CD4-positive, alpha-beta T cell treated with Interleukin-21 for 1 hour (primary cell): ENCODE results near the gene CST11.
A peak's percentile ranks its signal among the peaks of the same experiment; 100 is the strongest.
"Not testable (repeated sequence)": the region's sequence is repeated elsewhere in the genome, so short reads cannot be mapped to it uniquely, and the experiment has no call there.

Source experiments
- DNase-seq: peaks from one replicate; pipeline ENCODE4 v3.0.0-alpha.2; 2020

The CST11 gene

DNA sequence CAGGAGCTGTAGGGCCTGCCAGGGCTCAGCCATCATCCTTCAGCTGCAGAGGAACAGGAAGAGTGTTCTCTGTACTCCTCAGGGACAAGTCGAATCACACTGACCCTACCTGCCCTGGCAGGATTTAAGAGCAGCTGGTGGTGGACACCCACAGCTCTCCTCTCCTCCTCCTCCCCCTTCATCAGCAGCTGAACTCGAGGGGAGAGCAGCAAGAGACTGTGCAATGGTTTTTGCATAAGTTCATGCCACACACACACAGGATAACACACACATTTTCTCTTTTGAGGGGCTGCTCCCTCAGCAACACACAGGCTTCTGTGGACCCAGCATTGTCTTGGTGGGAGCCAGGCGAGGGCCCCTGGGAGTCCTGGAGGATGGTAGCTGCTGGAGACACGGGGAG, at the start of gene CST11:
Gene CST11, minus strand, starts transcription at position 101 of the 400 bp plus-strand sequence. Its CDS starts 65 bp downstream, at position 36.
- DNase-seq, result no peak

GRCh38 chr20:23501926-23502325, 49.2 kb upstream of the CST11 start:
- DNase-seq, result no peak

- no peak for DNase-seq
Measured at GRCh38 chr20:23497536-23497935, 44.9 kb upstream of the CST11 start.

- no peak for DNase-seq
Measured at GRCh38 chr20:23493172-23493772, 40.6 kb upstream of the CST11 start.

GRCh38 chr20:23492292-23492691, 39.6 kb upstream of the CST11 start:
- no peak for DNase-seq

DNA sequence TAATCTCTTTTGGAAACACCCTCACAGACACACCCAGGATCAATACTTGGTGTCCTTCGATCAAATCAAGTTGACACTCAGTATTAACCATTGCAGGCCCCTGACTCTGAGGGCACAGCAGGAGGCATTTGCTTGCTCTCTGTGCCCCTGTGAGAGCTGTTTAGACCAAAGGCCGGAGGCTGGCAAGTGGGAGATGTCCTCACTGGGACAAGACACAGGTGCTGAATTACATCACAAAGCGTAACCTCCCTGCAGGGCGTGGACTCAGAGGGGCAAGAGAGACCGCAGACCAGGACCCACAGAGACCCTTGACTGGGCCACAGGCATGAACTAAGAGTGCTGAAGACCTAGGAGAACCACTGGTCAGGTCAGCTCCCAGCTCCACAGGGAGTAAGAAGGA, 38.1 kb upstream of the CST11 start, which contains the start of gene CST8:
Gene CST8, plus strand, starts transcription at position 301 of the 400 bp plus-strand sequence. CDS start 551 bp downstream, outside the sequence.
- no peak for DNase-seq

DNA sequence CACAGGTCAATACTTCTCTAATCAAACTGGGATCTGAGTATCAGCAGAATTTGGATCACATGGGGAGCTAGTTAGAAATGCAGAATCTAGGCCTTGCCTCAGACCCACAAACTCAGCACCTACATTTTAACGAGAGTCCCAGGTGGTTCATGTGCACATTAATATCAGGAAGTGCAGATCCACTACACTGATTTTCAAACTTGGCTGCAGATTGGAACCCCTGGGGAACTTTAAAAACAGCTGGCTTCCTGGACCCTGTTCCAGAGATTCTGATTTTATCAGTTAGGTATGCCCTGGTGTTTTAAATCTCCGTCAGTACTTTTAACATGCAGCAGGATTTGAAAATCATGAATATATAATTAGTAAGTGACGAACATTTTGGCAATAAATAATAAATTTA, 36.3 kb upstream of the CST11 start:
- DNase-seq, result no peak

- DNase-seq, result no peak
Measured at GRCh38 chr20:23488470-23488869, 35.8 kb upstream of the CST11 start.

DNA sequence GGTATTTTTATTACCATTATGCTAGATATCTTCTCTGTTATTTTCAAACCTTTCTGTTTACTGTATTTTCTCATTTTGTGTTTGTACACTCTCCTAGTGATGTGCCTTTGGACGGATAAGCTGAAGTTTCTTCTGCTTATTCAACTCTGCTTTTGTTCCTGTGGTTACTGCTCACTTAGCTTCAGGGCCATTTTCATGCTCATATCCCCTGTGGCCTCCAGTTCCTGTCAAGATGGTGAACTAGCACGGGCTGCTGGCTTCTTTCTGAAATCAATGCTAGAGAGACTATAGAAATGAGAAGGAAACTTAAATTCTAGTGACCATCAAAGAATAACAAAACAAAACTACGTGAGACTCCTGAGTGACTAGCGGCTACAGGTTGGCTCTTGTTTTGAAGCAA, 31.4 kb upstream of the CST11 start:
- no peak for DNase-seq

DNA sequence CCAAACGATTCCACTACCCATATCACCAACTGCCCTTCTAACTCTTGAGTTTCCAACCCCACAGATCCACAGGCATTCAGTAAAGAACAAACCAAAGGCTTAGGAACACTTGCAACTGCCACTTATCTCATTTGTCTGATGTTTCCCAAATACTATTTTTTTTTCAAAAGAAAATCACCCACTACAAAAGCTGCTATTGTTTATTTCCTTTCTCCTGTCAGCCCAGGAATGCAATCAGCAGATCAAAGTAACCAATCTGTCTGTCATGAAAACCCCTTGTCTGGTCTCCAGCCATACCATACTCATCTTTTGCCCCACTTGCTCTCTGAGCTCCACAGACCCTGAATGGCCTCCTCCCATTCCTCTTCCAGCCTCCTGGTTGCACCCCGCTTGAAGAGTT, 29.5 kb upstream of the CST11 start:
- DNase-seq, result no peak

DNA sequence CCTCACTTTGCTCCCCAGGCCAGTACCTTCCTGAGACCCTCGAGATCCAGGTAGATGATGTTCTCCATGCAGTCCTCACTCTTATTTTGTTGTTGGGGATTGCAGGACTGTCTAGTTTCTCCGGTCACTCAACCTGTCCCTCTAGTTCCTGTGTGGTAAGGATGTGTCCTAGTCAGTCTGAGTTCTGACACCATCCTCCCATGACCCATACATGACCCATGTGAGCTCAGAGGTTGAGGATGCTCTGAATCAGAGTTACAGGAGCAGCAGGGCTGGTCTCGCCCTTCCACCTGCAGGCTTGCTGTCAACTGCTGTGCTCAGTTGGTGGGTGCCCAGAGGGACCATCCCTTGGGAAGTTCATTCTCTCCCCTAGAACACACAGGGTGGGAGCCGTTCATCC, 26.4 kb upstream of the CST11 start:
- DNase-seq, result no peak

- DNase-seq, result no peak
Measured at GRCh38 chr20:23477223-23477622, 24.5 kb upstream of the CST11 start.

DNA sequence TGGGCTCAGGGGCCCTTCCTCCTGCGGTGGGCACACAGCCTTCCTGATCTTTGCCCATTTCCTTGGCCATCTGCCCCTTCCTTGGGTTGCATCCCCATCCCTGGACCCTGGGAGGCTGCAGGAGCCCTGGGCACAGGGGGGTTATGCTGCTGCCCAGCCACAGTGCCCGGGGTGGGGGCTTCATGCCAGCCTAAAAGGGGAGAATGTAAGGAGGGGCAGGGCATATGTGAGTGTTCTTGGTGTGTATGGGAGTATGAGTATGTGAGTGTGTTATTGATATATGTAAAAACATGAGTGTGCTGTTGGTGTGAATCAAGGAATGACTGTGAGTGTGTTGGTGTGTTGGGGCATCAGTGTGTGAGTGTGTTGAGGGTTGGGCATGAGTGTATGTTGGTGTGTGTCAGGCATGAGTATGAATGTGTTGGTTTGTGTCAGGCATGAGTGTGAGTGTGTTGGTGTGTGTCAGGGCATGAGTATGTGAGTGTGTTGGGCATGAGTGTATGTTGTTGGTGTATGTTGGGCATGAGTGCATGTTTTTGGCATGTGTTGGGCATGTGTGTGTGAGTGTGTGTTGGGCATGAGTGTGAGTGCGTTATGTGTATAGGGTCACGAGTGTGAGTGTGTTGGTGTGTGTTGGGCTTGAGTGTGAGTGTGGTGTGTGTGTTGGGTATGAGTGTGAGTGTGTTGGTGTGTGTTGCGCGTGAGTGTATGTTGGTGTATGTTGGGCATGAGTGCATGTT, 23.5 kb upstream of the CST11 start:
- no peak for DNase-seq

GRCh38 chr20:23475395-23475794, 22.7 kb upstream of the CST11 start:
- no peak for DNase-seq

DNA sequence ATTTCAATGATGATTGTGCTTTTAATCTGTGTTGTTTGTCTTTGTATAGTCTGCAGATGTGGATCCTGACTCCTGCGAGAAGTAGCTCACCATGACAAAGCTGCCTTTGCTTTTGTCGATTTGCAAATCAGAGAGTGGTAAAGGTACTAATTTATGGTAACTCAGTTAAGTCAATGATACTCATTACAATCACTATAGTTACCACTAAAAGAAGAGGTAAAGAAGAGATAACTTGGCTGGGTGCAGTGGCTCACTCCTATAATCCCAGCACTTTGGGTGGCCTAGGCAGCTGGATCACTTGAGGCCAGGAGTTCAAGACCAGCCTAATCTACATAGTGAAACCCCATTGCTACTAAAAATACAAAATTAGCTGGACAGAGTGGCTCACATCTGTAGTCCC, 20.6 kb upstream of the CST11 start:
- DNase-seq, result not testable (repeated sequence)

- DNase-seq, result not testable (repeated sequence)
Measured at GRCh38 chr20:23472306-23472705, 19.6 kb upstream of the CST11 start.

- DNase-seq, result not testable (repeated sequence)
Measured at GRCh38 chr20:23466961-23467360, 14.3 kb upstream of the CST11 start.

- DNase-seq, result no peak
Measured at GRCh38 chr20:23461180-23461579, 8.5 kb upstream of the CST11 start.

DNA sequence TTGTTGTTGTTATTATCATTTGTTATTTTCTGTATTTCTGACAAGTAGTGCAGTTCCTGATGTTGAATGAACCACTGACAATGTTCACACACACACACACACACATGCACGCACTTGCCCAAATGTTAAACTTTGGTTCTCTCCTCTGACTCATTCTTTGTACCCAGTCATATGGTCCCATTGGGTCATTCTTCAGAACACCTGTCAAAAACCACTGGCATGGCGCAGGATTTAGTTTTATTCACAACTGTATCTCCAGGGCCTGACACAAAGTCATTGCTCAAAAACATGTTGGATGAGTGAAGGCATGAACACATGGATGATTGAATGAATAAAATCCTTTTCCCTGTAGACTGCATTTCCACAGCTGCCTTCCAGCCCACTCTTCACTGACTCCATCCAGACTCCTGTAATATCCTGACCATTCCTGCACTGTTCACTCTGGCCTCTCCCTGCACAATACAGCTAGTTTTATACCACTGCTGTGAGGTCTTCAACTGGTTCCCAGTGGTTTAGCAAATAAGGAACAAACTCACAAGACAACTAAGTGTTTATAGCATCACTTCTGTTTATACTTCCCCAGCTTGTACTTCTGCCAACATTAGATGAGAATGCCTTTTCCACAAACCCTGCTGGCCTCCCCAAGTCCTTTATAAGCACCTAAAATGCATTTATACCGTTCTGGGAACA, 6.9 kb upstream of the CST11 start:
- no peak for DNase-seq

DNA sequence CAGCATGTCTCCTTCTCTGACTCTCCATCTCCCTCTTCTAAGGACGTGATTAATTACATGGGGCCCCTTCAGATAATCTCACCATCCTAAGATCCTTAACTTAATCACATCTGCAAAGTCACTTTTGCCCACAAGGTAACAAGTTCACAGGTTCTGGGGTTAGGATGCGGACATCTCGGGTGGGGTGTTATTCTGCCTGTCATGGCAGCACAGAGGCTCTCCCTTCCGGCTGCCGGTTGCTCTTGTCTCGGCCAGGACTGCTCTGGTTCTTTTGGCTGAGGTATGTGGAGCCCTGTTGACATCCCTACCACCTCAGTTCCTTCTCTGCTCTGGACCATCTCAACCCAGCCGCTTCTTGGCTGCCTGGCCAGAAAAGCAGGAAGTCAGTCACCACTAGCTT, 4.2 kb upstream of the CST11 start:
- DNase-seq, result peak; percentile 20

DNA sequence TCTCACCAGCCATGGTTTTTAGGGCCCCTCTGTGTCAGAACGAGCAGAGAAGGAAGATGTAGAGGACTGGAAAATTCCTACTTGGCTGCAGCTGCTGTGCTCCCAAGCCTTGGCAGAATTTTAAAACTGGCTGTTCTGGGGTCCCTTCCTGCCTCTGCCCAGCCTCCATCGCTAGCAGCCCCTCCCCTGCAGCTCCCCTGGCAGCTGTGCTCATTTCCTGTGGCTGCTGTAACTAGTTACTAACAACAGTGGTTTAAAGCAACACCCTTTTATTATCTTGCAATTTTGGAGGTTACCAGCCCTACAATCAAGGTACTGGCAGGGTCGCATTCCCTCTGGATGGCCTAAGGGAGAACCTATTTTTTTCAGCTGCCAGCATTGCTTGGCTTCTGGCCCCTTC, 3.7 kb upstream of the CST11 start:
- peak; percentile 40 for DNase-seq

DNA sequence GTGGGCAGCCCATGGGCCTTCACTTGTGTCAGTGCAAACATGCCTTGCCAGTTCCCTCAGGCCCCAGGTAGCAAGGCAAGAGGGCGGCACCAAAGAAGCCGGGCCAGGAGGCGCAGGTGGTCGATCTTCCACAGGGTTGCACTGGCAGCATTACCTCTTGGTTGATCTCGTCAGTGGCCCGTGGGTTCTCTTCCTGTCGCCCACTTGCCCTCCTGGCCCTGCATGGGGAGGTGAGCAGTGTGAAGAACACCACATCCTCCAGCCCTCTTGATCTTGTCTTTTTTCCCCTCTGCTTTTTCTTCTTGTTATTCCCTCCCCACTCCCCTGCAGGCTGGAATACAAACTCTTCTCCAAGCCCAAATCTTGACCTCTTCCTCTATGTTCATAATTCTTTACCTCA, 3.0 kb upstream of the CST11 start:
- no peak for DNase-seq

GRCh38 chr20:23454816-23455215, 2.1 kb upstream of the CST11 start:
- no peak for DNase-seq
